ENCODE data around the gene ZNF383. TPM values are rescaled to one million over a fixed set of nuclear protein-coding genes. Genes with fewer than 3 reads are reported as not detected.

ZNF383 gene
- total and polyA plus RNA-seq, 9 of the 15 experiments (the other 6 are each of a cell fraction or from before 2014, with no cell fraction given): 2.0 to 8.2 (median 5.3) TPM

GRCh38 chr19:37218592-37218935 is 550 bp downstream of the ZNF383 start:
- H3K27ac ChIP-seq (ENCODE audit: extremely low read depth, low read depth, low read length): peak overlapping the region; percentile 84
- no peaks in the 10 kb centered on the region for H3K9me1 ChIP-seq (ENCODE audit: control insufficient read depth, insufficient read depth, low read length)
- peak overlapping the region; percentile 94 for H2AFZ ChIP-seq (ENCODE audit: low read depth, low read length)
- ChIA-PET CTCF (ENCODE audit: low intra/inter-chr PET ratio) (no interaction called here), POLR2A (no interaction called here)
- intact Hi-C loops (cut with micrococcal nuclease): no loop called here
- H3K27me3 ChIP-seq (ENCODE audit: control insufficient read depth in 2 of 2, insufficient read depth in 2 of 2, low read length in 2 of 2): no peaks in the 10 kb centered on the region
- in situ Hi-C loops (cut with MboI): no loop called here
- no peaks in the 10 kb centered on the region for H3K9me3 ChIP-seq (replicated peaks; ENCODE audit: control insufficient read depth, insufficient read depth, low read depth, low read length)
- ATAC-seq: peak; percentile 2; the same call in 2 of the 3 replicates
- TF ChIP-seq LARP7 (IDR thresholded peaks at IDR 0.05): 0 out of 2 replicates have a peak, but pooled peaks have one; percentile 11
- TF ChIP-seq JUND (IDR thresholded peaks at IDR 0.05; ENCODE audit: borderline replicate concordance, low read depth, low read length): no peak
- 0 out of 3 replicates have a peak, but pooled peaks have one; percentile 3 for TF ChIP-seq JUND (tag; IDR thresholded peaks at IDR 0.05; ENCODE audit: borderline replicate concordance, low read depth, low read length)
- 0 out of 2 replicates have a peak, but pooled peaks have one; percentile 22 for TF ChIP-seq STAT5A (IDR thresholded peaks at IDR 0.05; ENCODE audit: borderline replicate concordance, low read length)
- TF ChIP-seq KDM1A (IDR thresholded peaks at IDR 0.05): peak in 1 of 2 experiments; percentile 18; a peak in 1 of 4 replicates
- TF ChIP-seq, protein P1, sequence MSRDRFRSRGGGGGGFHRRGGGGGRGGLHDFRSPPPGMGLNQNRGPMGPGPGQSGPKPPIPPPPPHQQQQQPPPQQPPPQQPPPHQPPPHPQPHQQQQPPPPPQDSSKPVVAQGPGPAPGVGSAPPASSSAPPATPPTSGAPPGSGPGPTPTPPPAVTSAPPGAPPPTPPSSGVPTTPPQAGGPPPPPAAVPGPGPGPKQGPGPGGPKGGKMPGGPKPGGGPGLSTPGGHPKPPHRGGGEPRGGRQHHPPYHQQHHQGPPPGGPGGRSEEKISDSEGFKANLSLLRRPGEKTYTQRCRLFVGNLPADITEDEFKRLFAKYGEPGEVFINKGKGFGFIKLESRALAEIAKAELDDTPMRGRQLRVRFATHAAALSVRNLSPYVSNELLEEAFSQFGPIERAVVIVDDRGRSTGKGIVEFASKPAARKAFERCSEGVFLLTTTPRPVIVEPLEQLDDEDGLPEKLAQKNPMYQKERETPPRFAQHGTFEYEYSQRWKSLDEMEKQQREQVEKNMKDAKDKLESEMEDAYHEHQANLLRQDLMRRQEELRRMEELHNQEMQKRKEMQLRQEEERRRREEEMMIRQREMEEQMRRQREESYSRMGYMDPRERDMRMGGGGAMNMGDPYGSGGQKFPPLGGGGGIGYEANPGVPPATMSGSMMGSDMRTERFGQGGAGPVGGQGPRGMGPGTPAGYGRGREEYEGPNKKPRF (IDR thresholded peaks at IDR 0.05; ENCODE audit: low read depth, low read length): no peak
- TF ChIP-seq MAX (CRISPR knock-in tag; IDR thresholded peaks at IDR 0.05): 0 out of 2 replicates have a peak, but pooled peaks have one; percentile 4
- peak; percentile 57; the same call in 1 of the 2 replicates for TF ChIP-seq SMARCA4 (IDR thresholded peaks at IDR 0.05)
- no peak for TF ChIP-seq SRSF3 (IDR thresholded peaks at IDR 0.05; ENCODE audit: insufficient read depth, low read length)
- H3K4me2 ChIP-seq (ENCODE audit: insufficient read depth, low read length): peak overlapping the region; percentile 99
- peak overlapping the region; percentile 83 to 93 for H3K9ac ChIP-seq (ENCODE audit: insufficient read depth in 1 of 2, low read depth in 2 of 2, low read length in 2 of 2)
- DNase-seq (ENCODE audit: extremely low read depth in 1 of 4, low spot score in 3 of 4): peak in 1 of 4 experiments; percentile 19
- peaks cover 0 to 9% of the 10 kb centered on the region in 2 experiments; a peak in 3 of 5 replicates for H3K4me1 ChIP-seq (replicated peaks in 1 of 2; ENCODE audit: control insufficient read depth in 2 of 2, insufficient read depth in 2 of 2, low read length in 2 of 2)
- peaks cover 16% of the 10 kb centered on the region for H3K79me2 ChIP-seq (ENCODE audit: control insufficient read depth, insufficient read depth, low read length)
- H3K36me3 ChIP-seq (ENCODE audit: control insufficient read depth, insufficient read depth, low read length): peaks cover 9% of the 10 kb centered on the region; the same call in 2 of the 3 replicates
- FAIRE-seq: no peak
- WGBS (ENCODE audit: insufficient coverage, low coverage, missing lambda C conversion rate): 4% methylated on average over 6 of the region's 6 CpGs
- BruUV-seq (replicated peaks): TSS peak; percentile 83
- peak overlapping the region; percentile 61 for H3K4me3 ChIP-seq
- H4K20me1 ChIP-seq (replicated peaks; ENCODE audit: control insufficient read depth, insufficient read depth, low read length): no peaks in the 10 kb centered on the region
